Fibroblast of the aortic adventitia (primary cell): ENCODE results near the gene PIGR. TPM values are rescaled to one million over a fixed set of nuclear protein-coding genes. Genes with fewer than 3 reads are reported as not detected.

Experiments
- DNase-seq: peaks from one replicate; pipeline ENCODE4 v3.0.0-alpha.2; 2010; ENCODE audit warnings: low read depth
- H3K4me3 ChIP-seq: 2 replicates; pipeline ENCODE4 v1.5.1; 2011; ENCODE audit warnings: low read depth, mild to moderate bottlenecking, control low read depth, low read length, moderate library complexity
- total RNA-seq: library from RNA; depleted of rRNA; stranded (reverse); fragments of >200 nt; gene quantifications from 2 replicates; pipeline ENCODE4 v1.2.3, GENCODE V29; 2012; ENCODE audit warnings: low replicate concordance
- TF ChIP-seq, protein P1 (sequence below): IDR thresholded peaks from 2 replicates; pipeline ENCODE4 v1.5.1; 2011; ENCODE audit warnings: mild to moderate bottlenecking, low read length, control low read depth, inconsistent platforms; ENCODE audit not compliant: insufficient read depth

PIGR gene
- total RNA-seq, 1 donor = not detected

DNA sequence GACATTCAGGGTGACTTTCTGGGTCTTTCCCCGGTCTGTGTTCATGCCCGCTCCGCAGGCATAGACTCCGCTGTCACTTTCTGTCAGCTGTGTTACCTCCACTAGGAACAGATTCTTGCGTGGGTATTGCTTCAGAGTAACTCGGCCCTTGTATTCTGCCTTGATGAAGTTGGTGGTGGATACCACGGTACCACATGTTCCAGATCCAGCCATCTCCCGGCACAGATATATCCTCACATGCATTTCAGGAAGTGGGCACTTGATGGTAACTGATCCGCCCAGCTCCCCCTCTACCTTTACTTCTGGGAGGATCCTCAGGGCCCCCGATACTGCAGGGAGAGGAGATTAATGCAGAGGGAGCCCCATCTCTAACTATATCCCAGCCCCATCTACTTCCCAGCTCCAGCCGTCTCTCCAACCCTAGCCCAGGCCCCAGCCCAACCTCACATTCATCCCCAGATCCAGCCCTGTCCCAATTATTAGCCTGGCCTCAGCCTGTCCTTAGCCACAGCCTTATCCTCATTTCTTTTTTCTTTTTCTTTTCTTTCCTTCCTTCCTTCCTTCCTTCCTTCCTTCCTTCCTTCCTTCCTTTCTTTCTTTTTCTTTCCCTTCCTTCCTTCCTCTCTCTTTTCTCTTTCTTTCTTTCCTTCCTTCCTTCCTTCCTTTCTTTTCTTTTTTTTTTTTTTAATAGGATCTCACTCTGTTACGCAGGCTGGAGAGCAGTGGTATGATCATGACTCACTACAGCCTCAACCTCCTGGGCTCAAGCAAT, 32.3 kb downstream of the PIGR start:
- DNase-seq = no peak
- H3K4me3 ChIP-seq = no peak overlapping the region
- TF ChIP-seq, protein P1, sequence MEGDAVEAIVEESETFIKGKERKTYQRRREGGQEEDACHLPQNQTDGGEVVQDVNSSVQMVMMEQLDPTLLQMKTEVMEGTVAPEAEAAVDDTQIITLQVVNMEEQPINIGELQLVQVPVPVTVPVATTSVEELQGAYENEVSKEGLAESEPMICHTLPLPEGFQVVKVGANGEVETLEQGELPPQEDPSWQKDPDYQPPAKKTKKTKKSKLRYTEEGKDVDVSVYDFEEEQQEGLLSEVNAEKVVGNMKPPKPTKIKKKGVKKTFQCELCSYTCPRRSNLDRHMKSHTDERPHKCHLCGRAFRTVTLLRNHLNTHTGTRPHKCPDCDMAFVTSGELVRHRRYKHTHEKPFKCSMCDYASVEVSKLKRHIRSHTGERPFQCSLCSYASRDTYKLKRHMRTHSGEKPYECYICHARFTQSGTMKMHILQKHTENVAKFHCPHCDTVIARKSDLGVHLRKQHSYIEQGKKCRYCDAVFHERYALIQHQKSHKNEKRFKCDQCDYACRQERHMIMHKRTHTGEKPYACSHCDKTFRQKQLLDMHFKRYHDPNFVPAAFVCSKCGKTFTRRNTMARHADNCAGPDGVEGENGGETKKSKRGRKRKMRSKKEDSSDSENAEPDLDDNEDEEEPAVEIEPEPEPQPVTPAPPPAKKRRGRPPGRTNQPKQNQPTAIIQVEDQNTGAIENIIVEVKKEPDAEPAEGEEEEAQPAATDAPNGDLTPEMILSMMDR = no peak

DNA sequence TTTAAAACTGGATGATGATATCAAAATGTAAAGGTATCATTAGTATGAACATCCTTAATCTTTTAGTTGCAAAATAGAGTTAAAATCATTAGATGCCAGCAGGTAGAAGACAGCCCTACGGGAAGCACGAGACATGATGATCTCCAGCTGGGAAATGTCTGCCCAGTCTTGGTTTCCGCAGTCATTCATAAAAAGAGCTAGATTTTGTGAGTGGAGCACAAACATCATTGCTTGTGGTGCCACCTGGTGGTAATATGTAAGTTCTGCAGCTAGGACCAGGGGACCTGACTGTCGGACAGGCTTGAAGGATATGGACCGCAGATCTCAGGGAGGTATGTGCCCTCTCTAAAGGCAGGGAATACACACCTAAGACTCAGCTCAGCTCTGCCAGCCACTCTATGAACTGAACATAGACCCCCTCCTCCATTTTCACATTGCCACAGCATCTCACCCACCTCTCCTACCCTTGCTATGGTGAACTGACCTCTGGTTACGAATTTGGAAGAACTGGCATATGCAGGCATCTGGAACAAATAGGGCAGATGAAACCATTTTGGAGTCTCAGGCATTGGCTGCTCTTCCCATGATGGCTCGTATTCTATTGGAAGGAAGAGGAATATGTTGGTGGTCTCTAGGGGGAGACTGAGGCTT, 33.7 kb downstream of the PIGR start:
- DNase-seq = peak; percentile 85
- TF ChIP-seq, protein P1 = peak; percentile 79
- no peak overlapping the region for H3K4me3 ChIP-seq

DNA sequence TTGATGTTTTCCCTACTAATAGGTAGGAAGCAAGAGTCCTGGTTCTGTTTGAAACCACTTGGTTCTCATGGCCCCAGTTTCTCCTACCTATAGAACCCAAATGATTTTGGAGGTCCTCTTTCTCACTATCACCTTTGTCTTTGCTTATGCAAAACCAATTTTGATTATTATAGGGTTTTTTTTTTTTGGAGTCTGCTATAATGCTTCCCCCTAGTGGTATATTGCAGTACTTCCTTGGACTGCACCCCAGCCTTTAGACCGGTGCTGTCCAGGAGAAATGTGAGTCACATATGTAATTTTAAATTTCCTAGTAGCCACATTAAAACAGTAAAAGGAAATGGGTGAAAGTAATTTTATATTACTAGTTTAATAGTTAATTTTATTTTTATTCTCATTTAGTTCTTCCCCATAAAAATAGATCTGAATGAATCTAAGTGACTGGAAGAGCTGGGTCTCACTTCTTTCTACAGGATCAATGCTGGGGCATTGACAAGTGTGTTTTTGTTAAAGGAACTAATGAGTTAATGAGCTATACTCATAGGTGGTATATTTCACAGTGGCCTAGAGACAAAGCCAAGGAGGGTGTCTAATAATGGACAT, 35.1 kb downstream of the PIGR start:
- TF ChIP-seq, protein P1 = peak; percentile 74
- H3K4me3 ChIP-seq = no peak overlapping the region
- peak; percentile 87 for DNase-seq

DNA sequence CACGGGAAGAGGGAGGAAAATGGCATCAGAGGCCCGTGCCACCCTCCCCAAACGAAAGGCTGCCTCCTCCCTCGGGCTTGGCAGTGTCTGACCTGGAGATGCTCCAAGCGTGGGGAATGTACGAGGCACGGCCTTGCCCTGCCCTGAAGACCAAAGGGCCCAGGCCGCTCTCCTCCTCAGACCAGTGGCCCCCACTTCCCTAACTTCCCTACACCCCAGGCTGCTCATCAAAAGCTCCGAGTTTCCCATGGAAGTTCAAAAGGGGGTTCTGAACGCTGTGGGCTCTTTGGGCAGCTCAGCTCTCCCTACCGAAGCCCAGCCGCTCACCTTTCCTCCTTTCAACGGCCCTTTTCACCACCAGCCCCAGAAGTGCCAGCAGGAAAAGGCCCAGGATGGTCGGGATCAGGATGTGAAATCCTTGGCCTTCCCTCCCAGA, 36.4 kb downstream of the PIGR start:
- peak overlapping the region; percentile 59 for H3K4me3 ChIP-seq
- TF ChIP-seq, protein P1 = no peak
- DNase-seq = no peak

DNA sequence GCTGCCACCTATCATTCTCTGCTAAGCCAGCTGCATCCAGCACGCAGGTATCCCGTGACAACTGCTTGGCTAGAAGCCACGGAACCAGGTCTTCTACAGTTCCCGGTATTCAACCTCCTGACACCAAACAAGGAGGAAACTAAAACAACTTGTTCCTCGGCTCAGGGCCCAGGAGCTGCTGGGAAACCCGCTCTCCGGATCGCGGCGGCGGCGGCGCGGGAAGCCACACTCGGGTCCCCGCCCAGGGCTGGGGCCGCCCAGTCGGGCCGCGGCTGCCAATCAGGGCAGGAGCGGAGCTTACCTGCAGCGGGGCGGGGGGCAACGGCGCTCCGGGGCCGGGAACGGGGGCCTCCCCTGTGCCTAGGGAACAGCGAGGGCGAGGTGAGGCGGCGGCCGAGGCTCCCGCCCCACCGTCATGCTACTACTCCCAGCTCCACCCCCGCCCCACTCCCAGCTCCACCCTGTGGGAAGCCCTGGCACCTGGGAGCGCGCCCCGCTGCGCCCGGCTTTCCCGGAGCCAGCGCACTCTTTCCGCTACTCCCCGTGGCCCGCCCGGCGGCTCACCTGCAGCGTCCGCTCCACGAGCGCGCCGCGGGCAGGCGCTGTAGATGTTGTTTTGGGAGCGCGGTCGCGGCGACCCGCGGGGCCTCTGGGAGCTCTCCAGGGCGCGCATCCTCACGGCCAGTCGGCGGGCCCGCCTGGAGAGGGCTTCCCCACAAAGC, 36.9 kb downstream of the PIGR start:
- DNase-seq = no peak
- peak overlapping the region; percentile 59 for H3K4me3 ChIP-seq
- TF ChIP-seq, protein P1 = no peak

DNA sequence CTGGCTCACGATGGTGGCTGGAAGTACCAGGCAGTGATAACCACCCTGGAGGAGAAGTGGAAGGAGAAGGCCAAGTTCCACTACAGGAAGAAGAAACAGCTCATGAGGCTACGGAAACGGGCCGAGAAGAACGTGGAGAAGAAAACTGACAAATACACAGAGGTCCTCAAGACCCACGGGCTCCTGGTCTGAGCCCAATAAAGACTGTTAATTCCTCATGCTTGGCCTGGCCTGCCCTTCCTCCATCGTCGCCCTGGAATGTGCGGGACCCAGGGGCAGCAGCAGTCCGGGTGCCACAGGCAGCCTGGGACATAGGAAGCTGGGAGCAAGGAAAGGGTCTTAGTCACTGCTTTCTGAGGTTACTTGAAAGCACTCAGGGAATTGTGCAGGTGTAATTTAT, 38.2 kb downstream of the PIGR start:
- no peak for DNase-seq

More for the DNA sequence above, 38.2 kb downstream of the PIGR start:
- no peak overlapping the region for H3K4me3 ChIP-seq
- TF ChIP-seq, protein P1 = no peak
